HL-60/S4 (cell line): ENCODE measurements around the gene ARHGAP4.

ENCODE experiments used
- in situ Hi-C: fragments of 300-500 bp; cut with MboI; formaldehyde crosslinking; loops from 2 replicates; pipeline ENCODE4 v1.14.3; 2022; ENCODE audit warnings: low sequenced_read_pairs

Gene ARHGAP4

DNA sequence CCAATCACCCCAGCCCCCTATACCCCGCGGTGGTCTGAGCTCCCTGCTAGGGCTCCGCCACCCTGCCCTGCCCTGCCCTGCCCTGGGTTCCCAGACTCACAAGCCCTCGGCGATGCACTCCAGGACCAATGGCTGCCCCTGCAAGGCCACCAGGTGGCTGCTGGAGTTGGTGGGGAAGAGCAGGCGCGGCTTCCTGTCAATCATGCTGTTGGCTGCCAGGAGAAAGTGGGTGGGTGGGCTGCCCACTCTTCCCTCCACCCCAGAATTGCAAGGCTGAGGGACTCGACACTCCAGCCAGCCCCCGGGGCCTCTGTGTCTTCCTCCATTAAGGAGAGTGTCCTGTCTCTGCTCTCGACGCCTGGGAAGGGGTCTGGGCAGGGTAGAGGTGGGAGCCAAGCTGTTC lies 55.8 kb downstream of the ARHGAP4 start:
- in situ Hi-C loops: no loop called here

GRCh38 chrX:153869473-153870287 lies 56.4 kb downstream of the ARHGAP4 start:
- in situ Hi-C loops: no loop called here

DNA sequence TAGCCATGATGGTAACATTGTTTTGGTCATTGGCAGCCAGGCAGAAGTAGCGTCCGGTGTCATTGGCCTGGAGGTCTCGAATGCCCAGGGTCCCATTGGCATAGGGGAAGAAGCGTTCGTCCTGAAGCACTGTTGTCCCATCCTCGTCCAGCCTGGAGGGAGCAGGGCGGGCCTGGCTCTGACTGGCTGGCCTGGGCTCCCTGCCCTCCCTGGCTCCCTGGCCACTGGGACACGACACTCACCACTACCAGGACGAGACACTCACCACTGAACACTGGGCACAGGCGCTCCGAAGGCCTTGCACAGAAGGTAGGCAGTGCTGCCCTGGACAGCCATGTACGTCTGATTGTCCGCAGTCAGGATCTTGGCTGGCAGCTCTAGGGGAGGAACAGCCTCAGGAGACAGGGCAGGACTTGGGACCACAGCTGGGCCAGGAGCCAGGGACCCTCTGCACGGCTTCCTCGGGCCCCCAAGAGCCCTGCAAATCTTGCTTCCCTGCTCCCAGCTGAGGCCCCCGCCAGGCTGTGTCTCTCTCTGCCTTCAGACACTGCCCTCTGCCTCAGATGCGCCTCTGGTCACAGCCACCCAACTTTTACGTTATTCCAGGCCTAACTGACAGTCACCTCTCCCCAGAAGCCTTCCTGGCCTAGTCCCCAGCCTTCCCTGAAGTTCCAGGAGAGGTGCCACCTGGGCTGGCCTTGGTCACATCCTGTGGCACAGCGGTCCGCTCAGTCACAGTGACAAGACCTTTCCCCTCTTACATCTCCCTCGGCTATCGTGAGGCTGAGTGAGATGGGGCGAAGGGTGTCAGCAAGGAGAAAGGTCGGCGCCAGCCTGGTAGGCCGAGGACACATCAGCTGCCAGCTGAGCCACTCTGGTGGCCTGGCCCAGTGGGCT lies 57.2 kb downstream of the ARHGAP4 start:
- in situ Hi-C loops: no loop called here

DNA sequence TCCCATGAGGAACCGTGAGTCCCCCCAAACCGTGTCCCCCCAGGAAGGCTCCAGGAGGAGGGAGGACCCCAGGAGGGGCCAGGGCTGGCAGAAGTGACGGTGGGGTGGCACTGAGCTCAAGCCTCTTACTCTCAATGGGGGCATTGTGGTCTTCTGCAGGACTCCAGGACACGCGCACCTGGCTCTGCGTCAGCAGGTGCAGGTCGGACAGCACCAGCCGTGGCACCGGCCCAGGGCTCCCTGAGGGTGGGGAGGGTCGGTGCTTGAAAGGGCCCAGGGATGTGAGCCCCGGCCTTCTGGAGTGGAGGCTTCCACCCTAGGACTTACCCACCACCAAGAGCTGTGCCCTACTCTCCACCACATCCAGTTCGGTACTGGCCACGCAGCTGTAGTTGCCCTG lies 58.4 kb downstream of the ARHGAP4 start:
- in situ Hi-C loops: no loop called here

- in situ Hi-C loops: no loop called here
These were observed 58.9 kb downstream of the ARHGAP4 start for GRCh38 chrX:153867139-153867538.

GRCh38 chrX:153866302-153867019 lies 59.6 kb downstream of the ARHGAP4 start:
- in situ Hi-C loops: no loop called here

DNA sequence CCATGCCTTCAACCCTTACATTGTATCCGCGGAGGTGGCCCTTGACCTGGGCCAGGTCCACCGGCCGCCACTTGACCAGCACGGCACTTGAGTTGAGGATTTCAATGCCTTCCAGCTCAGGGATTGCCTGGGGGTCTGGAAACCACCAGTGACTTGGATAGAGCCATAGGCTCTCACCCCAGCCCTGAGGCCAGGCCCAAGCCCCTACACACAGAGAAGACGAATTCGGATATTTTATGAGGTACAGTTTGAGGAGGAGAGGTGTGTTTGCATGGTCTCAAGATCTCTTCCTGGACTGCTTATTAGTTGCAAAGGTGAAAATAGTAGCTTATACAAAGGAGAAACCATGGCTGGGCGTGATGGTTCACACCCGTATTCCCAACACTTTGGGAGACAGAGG lies 60.4 kb downstream of the ARHGAP4 start:
- in situ Hi-C loops: no loop called here

- in situ Hi-C loops: no loop called here
These were observed 60.8 kb downstream of the ARHGAP4 start for GRCh38 chrX:153865321-153865580.

- in situ Hi-C loops: no loop called here
These were observed 61.3 kb downstream of the ARHGAP4 start for GRCh38 chrX:153864561-153865320.

DNA sequence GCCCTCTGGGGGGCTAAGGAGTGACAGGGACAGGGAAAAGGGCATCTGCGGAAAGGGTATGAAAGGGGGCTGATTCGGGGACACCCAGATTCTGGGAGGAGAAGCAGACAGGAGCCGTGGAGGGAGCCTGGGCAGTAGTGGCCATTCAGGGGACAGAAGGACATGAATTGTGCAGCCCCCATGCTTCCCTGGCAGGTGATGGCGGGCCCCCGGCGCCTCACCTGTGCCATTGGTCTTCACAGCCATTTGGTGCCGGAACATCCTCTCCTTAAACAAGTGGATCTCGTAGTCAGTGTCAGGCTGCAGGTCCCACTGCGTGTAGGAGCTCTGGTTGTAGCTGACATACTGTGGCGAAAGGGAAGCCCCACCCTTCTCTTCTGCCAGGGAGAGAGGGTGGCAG lies 62.0 kb downstream of the ARHGAP4 start:
- in situ Hi-C loops: no loop called here

DNA sequence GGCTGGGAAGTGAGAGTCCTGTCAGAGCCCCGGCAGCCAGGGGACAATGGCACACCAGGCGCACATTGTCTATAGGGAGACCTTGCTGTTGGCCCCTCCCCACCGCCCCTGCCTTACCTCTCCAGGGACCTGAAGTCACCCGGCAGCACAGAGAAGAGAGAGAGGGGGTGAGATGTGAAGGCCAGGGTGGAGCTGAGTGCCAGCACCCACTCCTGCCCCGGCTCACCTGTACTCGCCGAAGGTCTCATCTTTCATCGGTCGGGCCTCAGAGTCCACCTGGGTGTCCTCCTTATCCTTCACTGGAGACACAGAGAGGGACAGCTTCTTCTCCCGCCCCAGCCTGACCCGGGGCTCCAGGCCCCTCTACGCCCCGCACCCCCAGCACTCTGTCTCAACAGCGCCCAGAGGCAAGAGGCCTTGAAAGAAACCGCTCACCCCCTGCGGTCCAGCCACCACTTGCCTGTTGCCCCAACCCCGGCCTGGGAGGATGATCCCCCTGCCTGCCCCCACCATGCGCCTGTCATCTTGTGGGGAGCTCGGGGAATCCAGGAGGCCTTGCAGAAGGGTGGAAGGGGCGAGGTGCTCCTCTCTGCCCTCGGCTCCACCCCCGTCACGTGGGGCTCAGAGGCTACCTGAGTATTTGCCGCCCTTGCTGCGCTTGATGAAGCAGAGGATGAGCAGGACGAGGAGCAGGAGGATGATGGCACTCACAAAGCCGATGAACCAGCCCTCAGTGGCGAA lies 62.6 kb downstream of the ARHGAP4 start:
- in situ Hi-C loops: no loop called here

GRCh38 chrX:153862369-153863250 lies 63.5 kb downstream of the ARHGAP4 start:
- in situ Hi-C loops: no loop called here

DNA sequence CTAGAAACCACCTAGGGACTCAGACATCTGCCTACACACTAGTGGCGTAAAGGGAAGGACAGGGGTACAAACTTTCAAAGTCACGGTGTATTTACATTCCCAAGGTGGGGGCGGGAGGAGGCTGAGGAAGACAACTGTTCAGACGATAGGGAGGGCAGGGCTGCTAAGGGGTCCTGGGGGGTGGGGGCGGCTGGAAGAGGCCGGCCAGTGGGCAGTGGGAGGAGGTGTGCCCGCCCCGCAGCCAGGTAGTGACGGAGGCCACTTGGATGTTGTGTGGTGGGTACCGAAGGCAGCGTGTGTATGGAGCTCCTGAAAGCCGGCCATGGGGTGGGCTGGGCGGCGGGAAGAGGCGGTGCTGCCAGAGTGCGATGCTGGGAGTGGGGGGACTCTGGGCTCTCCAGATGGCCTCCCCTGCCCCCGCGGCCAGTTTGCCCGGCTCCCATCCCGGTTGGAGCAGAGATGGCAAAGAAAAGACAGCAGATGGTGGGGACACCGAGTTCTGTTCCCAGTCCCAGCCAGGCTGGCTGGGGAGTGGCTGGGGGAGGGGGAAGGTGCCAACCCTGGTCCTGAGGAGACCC lies 64.2 kb downstream of the ARHGAP4 start:
- in situ Hi-C loops: no loop called here

DNA sequence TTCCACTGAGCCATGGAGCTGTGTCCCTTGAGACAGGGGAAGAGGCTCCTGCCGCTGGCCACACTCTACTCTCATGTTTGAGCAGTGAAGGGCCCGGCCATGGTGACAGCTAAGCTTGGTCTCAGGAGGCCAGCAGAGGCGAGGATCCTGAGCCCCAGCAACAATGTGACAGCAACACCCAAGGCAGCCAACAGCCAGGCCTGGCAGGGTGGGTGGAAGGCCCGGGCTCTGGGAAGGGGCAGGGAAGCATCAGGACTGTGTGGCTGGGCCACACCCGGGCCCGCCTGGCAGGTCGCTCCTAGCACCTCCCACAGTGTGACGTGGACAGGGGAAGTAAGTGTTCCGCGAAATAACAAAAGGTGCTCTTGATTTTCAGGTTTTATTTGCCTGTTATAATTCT lies 64.9 kb downstream of the ARHGAP4 start:
- in situ Hi-C loops: no loop called here
